GM21723 (cell line): Measurements from ENCODE around the gene C1D.
"Not testable (repeated sequence)": the region's sequence is repeated elsewhere in the genome, so short reads cannot be mapped to it uniquely, and the experiment has no call there.

Source experiments
- ATAC-seq: cut with Tn5 transposase; IDR thresholded peaks from one replicate; pipeline ENCODE4 v1.9.1; 2021; ENCODE audit warnings: mild to moderate bottlenecking, moderate library complexity; ENCODE audit not compliant: unreplicated experiment

Gene C1D

DNA sequence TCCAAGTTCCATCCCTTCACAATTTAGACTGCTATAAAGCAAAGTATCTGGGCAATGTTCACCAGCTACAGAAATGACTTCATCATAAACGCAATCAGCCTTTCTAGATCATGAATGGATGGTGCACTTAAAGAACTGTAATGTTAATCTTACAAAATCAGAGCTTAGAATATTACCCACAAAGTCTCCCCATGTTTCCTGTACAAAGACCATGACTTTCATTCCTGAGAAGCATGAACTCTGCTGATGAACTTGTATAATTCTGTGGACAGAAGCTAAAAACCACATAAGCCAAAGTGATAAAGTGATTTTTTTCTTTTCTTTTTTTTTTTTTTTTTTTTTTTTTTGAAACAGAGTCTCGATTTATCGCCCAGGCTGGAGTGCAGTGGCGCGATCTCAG, 53.3 kb downstream of the C1D start:
- ATAC-seq: no peak

DNA sequence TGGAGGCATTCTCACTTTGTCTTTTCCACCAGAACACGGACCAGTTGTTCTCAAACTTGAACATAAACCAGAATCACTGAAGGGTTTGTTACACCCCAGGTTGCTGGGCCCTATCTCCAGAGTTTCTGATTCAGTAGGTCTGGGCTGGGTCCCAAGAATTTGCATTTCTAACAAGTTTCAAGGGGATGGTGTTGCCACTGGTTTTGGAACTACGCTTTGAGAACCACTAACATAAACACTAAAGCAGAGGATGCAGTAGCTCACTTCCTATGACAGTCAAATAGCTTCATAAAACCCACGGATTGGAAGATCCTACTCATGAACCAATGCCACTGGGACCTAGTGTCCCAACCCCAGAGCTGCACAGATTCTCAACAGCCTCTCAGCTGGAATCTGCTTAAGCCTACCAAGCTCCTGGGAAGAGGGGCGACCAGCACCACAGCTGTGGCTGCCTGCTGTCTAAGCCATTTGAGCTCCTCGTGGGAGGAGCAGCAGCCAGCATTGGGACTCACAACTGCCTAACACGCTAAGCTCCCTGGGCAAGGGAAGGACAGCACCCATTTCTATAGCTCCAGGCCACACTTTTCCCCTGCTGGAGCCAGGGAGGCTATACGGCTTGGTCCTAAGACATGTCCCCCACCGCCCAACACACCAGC, 62.5 kb downstream of the C1D start:
- ATAC-seq: no peak

GRCh38 chr2:67999332-67999731, 63.5 kb downstream of the C1D start:
- ATAC-seq: no peak

GRCh38 chr2:67997903-67998302, 64.9 kb downstream of the C1D start:
- ATAC-seq: no peak

- no peak for ATAC-seq
Observed at GRCh38 chr2:67997528-67997900, 65.3 kb downstream of the C1D start.

DNA sequence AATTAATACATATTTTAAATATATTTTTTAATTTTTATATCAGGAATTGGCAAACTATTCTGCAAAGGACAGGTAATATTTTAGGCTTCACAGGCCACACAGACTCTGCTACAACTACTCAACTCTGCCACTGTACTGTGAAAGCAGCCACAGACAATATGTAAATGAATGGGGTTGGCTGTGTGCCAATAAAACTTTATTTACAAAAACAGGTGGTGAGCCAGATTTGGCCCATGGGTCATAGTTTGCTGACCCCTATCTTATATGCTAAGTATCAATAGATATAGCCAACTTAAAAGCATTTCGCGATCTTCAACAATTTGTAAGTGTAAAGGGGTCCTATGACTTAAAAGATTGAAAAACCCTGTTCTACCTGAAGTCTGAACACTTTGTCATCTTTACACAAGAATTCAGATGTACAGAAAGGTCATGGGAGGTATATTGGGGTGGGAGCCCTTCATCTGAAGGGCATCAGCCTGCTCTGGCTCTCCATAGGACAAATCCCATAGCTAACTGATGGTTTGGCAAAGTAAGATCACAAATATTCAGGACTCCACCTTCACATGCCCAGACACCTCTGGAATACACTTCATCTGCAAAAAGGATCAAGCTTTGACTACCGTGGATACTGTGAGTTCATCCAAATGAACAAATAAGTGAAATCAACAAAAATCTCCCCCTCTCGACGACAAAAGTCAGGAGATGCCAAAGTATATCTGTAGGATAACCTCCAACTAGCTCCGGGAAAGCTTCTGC, 65.9 kb downstream of the C1D start:
- ATAC-seq: no peak

DNA sequence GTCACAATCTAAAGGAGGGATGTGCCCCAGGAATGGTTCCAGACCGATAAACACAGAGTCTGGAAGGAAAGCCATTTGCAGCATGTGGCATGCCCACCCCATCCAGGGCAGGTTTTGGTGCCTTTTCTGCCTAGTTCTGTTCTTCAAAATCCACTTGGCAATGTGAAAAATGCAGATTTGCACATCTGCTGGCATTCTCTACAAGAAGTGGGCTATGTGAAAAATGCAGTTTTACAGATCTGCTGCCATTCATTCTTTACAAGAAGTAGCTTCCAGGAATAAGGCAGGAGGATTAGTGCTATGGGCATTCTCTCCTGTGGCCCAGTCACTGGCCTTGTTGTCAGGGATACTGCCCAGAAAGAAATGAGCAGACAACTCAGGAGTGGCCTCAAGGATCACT, 68.1 kb downstream of the C1D start:
- ATAC-seq: no peak

- not testable (repeated sequence) for ATAC-seq
Observed at GRCh38 chr2:67994069-67994468, 68.7 kb downstream of the C1D start.

DNA sequence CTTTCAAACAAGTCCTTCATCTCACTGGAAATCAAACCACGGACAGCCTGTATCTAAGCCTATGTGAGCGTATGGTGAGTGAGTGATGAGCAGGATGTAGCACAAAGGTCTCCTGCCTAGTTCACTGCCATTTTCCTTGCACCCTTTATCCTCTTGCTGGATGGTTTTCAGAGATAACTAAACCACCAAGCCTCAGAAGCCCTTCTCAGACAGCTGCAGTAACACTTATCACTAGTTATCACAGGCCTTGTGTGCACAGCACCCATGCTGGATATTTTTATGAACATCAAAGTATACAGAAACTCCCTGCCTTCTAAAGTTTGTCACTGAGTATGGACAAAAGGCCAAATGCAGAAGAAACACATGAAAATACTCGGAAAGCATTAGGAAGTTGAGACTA, 69.5 kb downstream of the C1D start:
- no peak for ATAC-seq

- ATAC-seq: no peak
Observed at GRCh38 chr2:67991456-67991855, 71.3 kb downstream of the C1D start.
